Psoas muscle (tissue), 8 donors: ENCODE results near the gene TRIM71. TPM values are rescaled to one million over a fixed set of nuclear protein-coding genes. Genes with fewer than 3 reads are reported as not detected.

Source experiments
- ATAC-seq, 4 donors: fragments of 200-7000 bp; cut with Tn5 transposase; one replicate each; pipeline ENCODE4 v1.9.1; 2020; ENCODE audit warnings: moderate library complexity in 3 of 4, mild to moderate bottlenecking in 2 of 4
- DNase-seq, 2 donors: peaks; one replicate each; pipeline ENCODE4 v3.0.0-alpha.2; 2020
- H3K27ac ChIP-seq: fragments of 200-600 bp; one replicate; pipeline ENCODE4 v1.8.0; 2022
- H3K27me3 ChIP-seq, 3 donors: fragments of 200-600 bp in 1 of 3; one replicate each; pipeline versions ENCODE4 v1.6.1 to v1.8.0; 2013 to 2022; ENCODE audit warnings: low read length in 2 of 3, mild to moderate bottlenecking in 2 of 3, moderate library complexity in 1 of 3; ENCODE audit not compliant: insufficient read depth in 3 of 3
- H3K36me3 ChIP-seq, 2 donors: fragments of 200-600 bp in 1 of 2; one replicate each; pipeline versions ENCODE4 v1.6.1 to v1.8.0; 2013 to 2022; ENCODE audit warnings: low read depth in 1 of 2, mild to moderate bottlenecking in 1 of 2, moderate library complexity in 1 of 2; ENCODE audit not compliant: insufficient read depth in 1 of 2
- H3K4me1 ChIP-seq: fragments of 200-600 bp; one replicate; pipeline ENCODE4 v1.8.0; 2022
- H3K4me3 ChIP-seq: fragments of 200-600 bp; one replicate; pipeline ENCODE4 v1.8.0; 2022; ENCODE audit warnings: mild to moderate bottlenecking
- H3K9me3 ChIP-seq: fragments of 200-600 bp; one replicate; pipeline ENCODE4 v1.8.0; 2022
- CTCF ChIP-seq: fragments of 200-600 bp; IDR thresholded peaks from one replicate; pipeline ENCODE4 v1.8.0; 2022; ENCODE audit warnings: antibody characterized with exemption
- WGBS, 3 donors: extraction: QIAGEN DNeasy Blood & Tissue Kit; methylation state at CpG; one replicate each; pipeline versions ENCODE4 v1.1.6 to v1.1.7; 2013; 5-methylcytosine and 5-hydroxymethylcytosine counted together
- intact Hi-C, 2 donors: fragments of 100-400 bp; cut with DNase I; formaldehyde crosslinking; loops; one replicate each; pipeline versions ENCODE4 v1.11.0 to v1.14.2; 2022
- polyA plus RNA-seq, 3 donors: library from polyadenylated mRNA; stranded (reverse); fragments of 200-250 nt; gene quantifications; one replicate each; pipeline ENCODE4 v1.2.3, GENCODE V29; 2013
- total RNA-seq, 4 donors: library from RNA; stranded (reverse); fragmentation: NEBNext Ultra II Directional in 2 of 4; extraction: Animal tissue kit (Norgen Biotek cat#: 25700) in 2 of 4; gene quantifications; one replicate each; pipeline versions ENCODE4 v1.2.1 to v1.2.4, GENCODE V29; 2021 to 2023
- donor health status: healthy with polysubstance abuse.
- donor health status: DM: no; HTN: no; CAD: no; lungs with moderate emphysema.
- donor health status: Bipolar disorder and iron deficiency.
- donor health status: healthy.
- donor health status: DM: yes; HTN: yes; CAD: no.
- donor health status: DM: no; HTN: no; CAD: no.
- donor health status: DM: no; HTN: no; CAD: no.
- donor health status: DM: yes; HTN: yes; CAD: no.

Gene TRIM71
- total and polyA plus RNA-seq, 7 donors, result 0.01 TPM; not detected in 6

GRCh38 chr3:32909999-32910398, 92.2 kb downstream of the TRIM71 start:
- Histone ChIP-seq H3K36me3 (no peaks in the 10 kb centered on the region), H3K4me3 (no peak overlapping the region), H3K4me1 (no peaks in the 10 kb centered on the region), H3K27me3 (no peaks in the 10 kb centered on the region), H3K27ac (no peak overlapping the region), H3K9me3 (no peaks in the 10 kb centered on the region)
- intact Hi-C loops, result no loop called here
- DNase-seq (no peak), ATAC-seq (no peak)
- WGBS, 3 donors, result 83 to 89% (median 87%) methylated on average over 3 of the region's 3 CpGs
- TF ChIP-seq CTCF, result no peak

GRCh38 chr3:32910954-32911353, 93.2 kb downstream of the TRIM71 start:
- 88 to 95% (median 94%) methylated on average over 2 of the region's 2 CpGs for WGBS, 3 donors
- Histone ChIP-seq H3K9me3 (no peaks in the 10 kb centered on the region), H3K27ac (no peak overlapping the region), H3K4me1 (no peaks in the 10 kb centered on the region), H3K36me3 (no peaks in the 10 kb centered on the region), H3K4me3 (no peak overlapping the region), H3K27me3 (no peaks in the 10 kb centered on the region)
- intact Hi-C loops, result no loop called here
- no peak for TF ChIP-seq CTCF
- DNase-seq (no peak), ATAC-seq (no peak)

DNA sequence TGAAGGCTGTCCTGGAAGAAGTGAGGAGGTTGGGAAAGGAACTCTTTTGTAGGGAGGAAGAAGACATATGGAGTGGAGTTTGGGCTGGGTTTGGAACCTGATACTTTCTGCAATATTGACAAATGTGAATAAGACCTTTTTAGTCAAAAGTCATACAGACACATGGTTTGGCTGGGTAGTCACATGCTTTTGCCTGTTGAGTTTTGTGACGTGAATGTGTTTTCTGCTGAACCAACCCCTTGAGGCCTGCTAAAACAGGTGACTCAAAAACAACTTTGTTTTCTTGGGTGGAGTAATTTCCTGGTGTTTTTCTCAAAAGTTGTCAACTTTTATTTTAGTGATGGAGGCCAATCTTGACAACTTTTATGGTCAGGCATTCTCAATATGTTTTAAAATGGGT, 94.2 kb downstream of the TRIM71 start:
- Histone ChIP-seq H3K27ac (no peak overlapping the region), H3K9me3 (no peaks in the 10 kb centered on the region), H3K36me3 (no peaks in the 10 kb centered on the region), H3K4me1 (no peaks in the 10 kb centered on the region), H3K4me3 (no peak overlapping the region), H3K27me3 (no peaks in the 10 kb centered on the region)
- no peak for DNase-seq
- 79 to 84% (median 83%) methylated on average over 1 of the region's 1 CpG for WGBS, 3 donors
- intact Hi-C loops, result no loop called here
- TF ChIP-seq CTCF, result no peak
- ATAC-seq, result no peak

DNA sequence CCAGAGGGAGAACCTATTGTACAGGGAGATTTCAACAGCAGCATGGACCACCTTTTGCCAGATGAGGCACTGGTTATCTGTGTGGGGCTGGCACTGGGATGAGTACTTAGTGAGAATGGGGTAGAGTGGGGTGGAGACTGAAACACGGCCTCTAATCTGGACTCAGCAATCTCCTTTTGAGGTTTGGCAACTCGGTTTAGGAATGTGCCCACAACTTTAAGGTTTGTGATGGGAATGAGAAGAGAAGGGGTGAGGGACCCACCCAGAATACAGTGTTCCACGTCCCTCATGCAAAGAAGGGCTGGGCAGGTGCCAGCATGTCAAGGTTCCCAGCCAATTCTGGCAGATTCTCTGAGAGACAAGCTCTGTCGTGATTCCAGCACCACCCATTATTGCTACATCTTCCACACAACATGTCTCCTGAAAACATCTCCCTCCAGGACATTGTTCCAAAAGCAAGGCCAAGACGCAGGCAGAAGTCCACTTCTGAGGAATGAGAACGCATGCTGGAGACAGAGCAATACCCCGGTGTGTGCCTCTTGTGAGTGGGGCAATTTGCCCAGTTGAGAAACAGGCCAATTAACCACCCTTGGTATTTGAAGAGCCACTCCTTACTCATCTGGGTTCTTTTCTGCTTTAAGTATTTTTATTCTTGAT, 96.1 kb downstream of the TRIM71 start:
- Histone ChIP-seq H3K27ac (no peak overlapping the region), H3K9me3 (no peaks in the 10 kb centered on the region), H3K4me3 (no peak overlapping the region), H3K4me1 (no peaks in the 10 kb centered on the region), H3K36me3 (no peaks in the 10 kb centered on the region), H3K27me3 (no peaks in the 10 kb centered on the region)
- no peak for TF ChIP-seq CTCF
- ATAC-seq (peak in 3 of 4 donors; percentile 46 to 77 (median 53)), DNase-seq (peak; percentile 70 to 75)
- intact Hi-C loops, result no loop called here
- WGBS, 3 donors, result 35 to 51% (median 38%) methylated on average over 7 of the region's 7 CpGs

GRCh38 chr3:32919920-32920319, 102.1 kb downstream of the TRIM71 start:
- H3K4me1 ChIP-seq, result no peaks in the 10 kb centered on the region
- no peak for DNase-seq
- no peak for TF ChIP-seq CTCF
- no peak for ATAC-seq
- H3K27ac ChIP-seq, result no peak overlapping the region
- 85 to 93% (median 87%) methylated on average over 2 of the region's 2 CpGs for WGBS, 3 donors
- H3K4me3 ChIP-seq, result no peak overlapping the region
- intact Hi-C loops, result no loop called here
- H3K9me3 ChIP-seq, result no peaks in the 10 kb centered on the region
- H3K36me3 ChIP-seq, result no peaks in the 10 kb centered on the region
- no peaks in the 10 kb centered on the region for H3K27me3 ChIP-seq
